ENCODE results near the gene AEBP1.

The AEBP1 gene

DNA sequence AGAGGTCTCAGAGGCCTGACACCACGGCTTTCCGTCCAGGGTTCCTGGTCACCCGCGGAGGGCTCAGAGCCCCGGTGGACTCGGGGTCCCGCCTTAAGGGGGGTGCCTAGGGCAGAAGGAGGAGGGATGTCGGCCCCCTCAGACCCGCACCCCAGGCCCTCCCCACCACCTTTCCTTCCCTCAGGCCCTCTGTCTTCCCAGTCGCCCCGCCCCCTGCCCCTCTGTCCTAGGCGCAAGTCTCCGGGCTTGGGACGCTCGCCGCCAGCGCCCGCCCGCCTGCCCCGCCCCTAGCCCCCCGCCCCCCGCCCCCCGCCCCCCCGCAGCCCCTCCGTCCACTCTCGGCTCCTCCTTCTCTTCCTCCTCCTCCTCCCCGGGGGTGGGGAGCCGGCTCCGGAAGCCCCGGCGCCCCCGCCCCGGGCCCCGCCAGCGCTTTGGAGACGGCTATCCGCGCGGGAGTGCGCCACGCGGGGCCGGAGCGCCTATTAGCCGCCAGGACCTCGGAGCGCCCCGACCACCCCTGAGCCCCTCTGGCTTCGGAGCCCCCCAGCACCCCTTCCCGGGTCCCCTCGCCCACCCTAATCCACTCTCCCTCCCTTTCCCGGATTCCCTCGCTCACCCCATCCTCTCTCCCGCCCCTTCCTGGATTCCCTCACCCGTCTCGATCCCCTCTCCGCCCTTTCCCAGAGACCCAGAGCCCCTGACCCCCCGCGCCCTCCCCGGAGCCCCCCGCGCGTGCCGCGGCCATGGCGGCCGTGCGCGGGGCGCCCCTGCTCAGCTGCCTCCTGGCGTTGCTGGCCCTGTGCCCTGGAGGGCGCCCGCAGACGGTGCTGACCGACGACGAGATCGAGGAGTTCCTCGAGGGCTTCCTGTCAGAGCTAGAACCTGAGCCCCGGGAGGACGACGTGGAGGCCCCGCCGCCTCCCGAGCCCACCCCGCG is at the start of gene AEBP1:
AEBP1 (plus strand) TSS at position 423 of the 937 bp plus-strand sequence; CDS start at position 744, 321 bp downstream.
- DNase-seq: peak; percentile 67

DNA sequence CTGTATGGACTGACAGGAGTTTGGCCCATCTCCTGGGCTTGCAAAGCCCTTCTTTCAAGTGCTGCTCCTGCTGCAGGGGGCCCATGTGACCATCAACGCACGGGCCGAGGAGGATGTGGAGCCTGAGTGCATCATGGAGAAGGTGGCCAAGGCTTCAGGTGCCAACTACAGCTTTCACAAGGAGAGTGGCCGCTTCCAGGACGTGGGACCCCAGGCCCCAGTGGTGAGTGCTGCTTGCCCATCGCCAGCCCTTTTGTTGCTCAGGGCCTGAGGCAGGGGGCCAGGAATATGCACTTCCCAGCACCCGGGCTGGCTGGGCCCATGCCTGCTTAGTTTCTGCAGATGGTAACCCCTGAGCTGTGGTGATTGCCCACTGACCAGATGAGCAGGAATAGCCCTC is 47.5 kb upstream of the AEBP1 start:
- no peak for DNase-seq

DNA sequence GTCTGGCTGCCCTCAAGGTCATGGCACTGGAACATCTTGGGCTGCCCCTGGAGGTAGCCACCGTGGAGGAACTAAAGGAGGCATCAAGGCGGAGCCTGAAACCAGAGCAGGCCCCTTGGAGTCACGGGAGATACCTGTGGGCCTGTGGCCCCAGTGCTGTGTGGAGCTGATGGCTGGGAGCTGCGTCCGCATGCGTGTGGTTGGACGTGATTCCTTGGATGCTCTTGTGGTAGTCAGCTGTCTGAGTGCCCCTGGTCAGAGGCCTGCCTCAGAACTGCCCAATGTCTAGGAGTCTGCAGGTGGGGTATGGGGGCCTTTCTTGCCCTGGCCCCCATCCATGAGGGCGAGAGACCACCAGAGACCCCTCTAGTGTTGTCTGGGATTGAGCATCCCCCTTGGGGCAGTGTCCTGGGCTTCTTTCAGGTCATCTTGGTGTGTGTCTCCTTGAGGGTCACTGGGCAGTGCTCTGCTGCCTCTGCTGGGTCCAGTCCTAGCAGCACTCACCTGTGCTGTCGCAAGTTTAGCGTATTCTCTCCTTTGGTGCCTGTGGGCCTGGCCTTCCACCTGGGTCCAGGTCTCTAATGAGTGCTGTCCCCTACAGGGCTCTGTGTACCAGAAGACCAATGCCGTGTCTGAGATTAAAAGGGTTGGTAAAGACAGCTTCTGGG is 46.8 kb upstream of the AEBP1 start:
- no peak for DNase-seq

DNA sequence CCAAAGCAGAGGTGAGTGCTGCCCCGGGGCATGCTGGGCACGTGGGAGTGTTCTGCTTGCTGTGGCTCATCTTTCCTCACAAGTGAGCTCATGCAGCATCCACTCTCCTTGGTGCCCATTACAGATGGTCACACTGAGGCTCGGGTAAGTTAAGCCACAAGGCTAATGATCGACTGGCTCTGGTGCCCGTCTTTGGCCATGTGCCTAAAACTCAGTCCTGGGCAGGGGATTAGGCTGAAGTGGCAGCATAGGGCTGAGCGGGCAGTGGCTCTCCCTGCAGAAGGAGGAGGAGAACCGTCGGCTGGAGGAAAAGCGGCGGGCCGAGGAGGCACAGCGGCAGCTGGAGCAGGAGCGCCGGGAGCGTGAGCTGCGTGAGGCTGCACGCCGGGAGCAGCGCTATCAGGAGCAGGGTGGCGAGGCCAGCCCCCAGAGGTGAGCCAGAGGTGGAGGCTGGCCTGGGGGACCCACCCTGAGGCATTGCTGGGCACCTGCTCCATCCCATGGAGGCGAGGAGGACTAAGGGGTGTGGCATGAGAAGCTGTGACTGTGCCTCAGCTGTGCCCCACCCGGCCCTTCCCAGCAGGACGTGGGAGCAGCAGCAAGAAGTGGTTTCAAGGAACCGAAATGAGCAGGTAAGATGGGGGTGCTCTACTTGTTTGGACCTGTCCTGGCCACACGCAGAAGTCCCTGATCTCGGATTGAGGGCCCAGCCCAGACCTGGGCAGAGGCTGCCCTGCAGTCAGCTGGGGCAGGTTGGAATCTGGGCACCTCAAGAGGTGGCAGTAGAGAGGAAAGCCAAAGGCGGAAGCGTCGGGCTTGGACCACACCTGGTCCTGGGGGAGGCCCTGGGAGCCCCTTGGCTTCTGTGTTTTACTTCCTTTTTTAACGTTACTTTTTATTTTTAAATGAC is 46.0 kb upstream of the AEBP1 start:
- no peak for DNase-seq

DNA sequence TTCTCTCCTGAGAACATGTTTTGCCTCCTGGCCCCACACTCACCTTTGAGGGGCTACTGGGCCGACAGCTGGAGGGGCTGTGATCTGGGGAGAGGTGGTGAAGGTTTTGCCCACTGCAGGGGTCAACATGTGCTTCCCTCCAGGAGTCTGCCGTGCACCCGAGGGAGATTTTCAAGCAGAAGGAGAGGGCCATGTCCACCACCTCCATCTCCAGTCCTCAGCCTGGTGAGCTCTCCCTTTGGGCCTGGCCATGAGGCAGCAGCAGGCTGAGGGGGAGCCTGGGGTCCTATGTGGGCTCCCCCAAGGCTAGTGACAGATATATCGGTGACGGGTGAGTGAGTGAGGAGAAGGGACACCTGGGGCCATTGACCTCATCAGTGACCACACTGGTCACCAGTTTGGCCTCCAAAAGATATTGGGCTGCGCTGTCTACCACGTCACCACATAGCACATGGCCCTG is 45.4 kb upstream of the AEBP1 start:
- no peak for DNase-seq

DNA sequence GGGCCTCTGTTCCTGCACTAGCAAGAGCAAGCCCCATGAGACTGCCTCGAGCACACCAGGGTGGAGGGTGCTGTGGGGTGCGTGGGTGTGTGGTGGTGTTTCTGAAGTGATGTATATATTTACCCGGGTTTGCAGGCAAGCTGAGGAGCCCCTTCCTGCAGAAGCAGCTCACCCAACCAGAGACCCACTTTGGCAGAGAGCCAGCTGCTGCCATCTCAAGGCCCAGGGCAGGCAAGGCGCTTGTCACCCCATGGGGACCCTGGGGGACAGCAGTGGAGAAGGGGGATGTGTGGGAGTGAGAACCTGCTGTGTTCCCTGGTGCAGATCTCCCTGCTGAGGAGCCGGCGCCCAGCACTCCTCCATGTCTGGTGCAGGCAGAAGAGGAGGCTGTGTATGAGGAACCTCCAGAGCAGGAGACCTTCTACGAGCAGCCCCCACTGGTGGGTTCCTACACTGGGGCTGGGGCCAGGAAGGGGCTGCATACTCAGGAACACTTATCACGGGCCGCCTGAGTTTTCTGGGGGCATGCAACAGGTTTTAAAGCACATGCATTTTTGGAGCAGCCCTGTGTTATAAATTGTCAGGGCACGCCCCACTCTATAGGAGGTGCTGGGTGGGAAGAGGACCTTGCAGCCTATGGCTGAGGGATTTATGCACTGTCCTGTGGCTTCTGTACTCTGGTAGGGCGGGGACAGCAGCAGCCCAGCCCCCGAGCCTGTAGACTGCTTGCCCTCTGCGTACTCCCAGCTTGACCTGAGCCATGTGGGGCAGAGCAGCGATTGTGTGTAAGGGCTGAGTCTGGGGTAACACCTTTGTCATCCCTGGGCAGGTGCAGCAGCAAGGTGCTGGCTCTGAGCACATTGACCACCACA is 44.7 kb upstream of the AEBP1 start:
- peak; percentile 73 for DNase-seq

DNA sequence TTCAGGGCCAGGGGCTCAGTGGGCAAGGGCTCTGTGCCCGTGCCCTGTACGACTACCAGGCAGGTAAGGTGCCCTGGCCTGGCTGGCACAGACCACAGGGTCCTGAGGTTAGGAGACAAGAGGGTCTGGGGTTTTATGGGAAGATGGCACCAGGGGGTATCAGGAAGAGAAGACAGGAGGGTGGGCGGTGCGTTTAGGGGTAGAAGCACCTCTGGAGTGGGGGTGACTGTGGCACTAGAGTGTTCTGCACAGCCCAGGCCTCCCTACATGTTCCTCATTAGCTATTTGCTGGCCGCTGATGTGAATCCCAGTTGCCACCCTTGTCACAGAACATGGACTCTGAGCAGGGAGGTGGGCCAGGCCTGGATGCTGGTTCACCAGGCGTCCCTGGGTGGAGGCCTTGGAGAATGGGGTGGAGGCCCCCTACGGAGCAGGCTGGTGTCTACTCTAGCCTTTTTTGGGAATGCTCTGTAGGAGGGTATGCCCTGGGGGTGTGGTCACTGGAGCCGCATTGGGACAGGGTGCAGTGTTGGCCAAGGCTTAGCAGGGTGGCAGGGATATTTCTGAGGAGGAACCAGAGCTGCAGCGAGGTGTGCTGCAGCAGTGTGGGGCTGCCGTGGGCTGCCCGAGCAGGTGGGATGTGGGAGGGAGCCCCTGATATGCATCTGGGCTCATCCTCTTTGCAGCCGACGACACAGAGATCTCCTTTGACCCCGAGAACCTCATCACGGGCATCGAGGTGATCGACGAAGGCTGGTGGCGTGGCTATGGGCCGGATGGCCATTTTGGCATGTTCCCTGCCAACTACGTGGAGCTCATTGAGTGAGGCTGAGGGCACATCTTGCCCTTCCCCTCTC is 43.8 kb upstream of the AEBP1 start:
- DNase-seq: no peak

DNA sequence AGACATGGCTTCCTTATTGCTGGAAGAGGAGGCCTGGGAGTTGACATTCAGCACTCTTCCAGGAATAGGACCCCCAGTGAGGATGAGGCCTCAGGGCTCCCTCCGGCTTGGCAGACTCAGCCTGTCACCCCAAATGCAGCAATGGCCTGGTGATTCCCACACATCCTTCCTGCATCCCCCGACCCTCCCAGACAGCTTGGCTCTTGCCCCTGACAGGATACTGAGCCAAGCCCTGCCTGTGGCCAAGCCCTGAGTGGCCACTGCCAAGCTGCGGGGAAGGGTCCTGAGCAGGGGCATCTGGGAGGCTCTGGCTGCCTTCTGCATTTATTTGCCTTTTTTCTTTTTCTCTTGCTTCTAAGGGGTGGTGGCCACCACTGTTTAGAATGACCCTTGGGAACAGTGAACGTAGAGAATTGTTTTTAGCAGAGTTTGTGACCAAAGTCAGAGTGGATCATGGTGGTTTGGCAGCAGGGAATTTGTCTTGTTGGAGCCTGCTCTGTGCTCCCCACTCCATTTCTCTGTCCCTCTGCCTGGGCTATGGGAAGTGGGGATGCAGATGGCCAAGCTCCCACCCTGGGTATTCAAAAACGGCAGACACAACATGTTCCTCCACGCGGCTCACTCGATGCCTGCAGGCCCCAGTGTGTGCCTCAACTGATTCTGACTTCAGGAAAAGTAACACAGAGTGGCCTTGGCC is 43.0 kb upstream of the AEBP1 start:
- DNase-seq: no peak

DNA sequence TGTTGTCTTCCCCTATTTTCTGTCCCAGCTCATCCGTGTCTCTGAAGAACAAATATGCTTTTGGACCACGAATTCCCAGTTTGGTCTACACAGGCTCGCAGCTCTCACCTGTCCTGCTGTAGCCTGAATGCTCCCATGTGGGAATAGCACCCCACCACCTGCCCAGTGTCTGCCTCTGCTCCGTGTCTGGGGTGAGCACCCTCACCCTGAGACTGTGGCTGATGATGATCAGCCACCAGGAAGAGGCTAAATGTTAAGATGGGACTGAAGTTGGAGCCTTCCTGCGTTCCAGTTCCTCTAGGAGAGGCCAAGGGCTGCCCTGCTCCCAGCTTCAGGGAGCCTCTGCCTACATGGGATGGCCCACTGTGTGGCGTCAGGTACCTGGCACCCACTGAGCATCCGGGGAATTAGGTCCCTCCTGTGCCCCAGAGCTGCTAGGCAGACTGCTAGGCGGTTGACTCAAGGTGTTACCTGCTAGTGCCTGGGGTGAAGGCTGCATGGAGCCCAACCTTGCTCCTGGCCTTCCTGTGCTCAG is 42.4 kb upstream of the AEBP1 start:
- DNase-seq: no peak

DNA sequence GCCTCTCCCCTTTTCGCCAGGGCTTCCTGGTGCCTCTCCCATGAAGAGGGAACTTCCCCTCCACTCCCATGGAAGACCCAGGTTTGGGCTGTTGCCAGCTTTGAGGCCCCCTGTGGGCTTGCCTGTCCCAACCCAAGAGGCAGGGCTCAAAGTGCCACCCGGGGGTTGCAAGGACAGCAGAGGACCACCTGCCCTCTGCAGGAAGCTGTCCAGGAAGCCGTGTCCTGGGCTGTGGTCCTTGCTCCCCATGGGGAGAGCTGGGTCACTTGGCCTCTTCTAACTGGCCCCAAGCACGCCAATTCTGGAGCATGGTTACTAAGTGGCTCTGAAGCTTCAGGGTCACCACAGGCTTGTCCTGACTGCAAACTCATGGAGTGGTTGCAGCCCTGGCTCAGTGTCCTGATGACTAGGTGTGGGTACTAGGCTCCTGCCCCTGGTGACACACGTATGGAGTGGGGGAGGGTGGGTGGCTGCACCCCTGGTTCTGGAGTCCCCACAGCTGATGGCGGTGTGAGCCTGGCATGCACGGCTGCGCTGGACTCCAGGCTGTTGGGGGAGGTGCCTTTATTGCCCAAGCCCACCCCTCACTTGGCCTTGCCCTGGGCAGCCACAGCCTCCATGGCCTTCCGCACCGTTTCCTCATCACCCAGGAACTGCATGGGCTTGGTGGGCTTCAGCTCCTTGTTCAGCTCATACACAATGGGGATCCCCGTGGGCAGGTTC is 41.8 kb upstream of the AEBP1 start:
- DNase-seq: no peak

DNA sequence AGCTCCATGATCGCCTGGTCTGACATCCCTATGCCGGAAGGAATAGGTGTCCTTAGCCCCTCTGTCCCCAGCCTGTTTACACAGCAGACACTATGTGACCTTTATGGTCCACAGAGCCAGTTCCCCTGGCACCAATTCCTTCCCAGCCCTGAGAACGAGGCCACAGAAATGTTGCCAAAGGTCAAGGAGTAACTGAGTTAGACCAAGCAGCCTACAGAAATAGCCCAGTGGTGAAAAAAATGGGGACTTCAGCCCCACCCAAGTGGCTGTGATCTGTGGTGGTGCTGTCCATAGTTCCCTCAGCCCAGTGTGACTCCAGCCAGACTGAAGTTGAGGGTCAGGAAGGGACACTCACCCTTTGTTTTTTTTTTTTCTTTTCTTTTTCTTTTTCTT is 41.2 kb upstream of the AEBP1 start:
- DNase-seq: no peak

DNA sequence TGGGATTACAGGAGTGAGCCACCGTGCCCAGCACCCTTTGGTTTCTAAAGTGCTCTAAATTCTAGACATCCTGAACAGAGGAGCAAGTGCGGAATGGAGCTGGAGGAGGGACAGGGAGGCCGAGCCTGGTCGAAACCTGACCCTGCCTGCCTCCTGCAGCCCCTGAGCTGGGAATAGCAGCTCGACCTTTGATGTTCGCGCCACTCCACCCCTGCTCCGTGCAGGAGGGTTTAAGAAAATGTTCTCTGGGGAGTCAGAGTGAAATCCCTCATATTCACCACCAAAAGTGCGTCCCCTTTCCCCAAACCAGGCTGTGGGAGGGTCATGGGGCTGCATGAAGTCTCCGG is 40.6 kb upstream of the AEBP1 start:
- no peak for DNase-seq

DNA sequence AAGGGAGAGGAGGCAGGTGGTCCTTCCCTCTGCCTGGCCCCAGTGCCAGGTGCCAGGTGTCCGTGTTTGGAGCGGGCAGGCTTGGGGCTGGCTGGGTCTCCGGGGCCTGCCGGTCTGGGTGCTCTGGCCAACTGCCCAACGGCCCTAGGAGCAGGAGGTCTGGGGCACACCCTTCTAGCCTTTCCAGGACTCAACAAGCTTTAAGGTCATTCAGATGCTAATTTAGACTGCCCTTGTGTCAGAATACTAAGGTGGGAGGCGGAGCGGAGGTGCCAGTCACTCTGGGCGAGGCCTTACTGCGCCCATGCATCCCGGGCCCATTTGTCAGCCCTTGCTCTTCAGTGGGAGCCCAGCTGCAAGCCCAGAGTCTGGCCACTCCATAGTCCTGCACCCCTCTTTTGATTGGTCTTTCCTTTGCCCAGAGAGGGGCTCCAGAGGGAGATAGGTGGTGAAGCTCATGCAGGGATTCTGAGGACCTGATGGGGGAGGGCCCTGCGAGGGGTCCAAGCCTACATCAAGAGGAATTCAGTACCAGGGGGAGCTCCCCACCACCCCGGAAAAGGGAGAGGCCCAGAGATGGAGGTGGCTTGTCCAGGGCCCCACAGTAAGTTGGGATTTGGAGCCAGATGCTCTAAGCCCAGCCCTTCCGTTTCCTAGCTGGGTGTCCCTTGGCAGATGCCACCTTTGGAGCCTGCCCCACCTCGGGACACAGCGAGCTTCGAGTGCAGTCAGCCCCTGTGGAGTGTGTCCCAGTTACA is 40.1 kb upstream of the AEBP1 start:
- DNase-seq: no peak

DNA sequence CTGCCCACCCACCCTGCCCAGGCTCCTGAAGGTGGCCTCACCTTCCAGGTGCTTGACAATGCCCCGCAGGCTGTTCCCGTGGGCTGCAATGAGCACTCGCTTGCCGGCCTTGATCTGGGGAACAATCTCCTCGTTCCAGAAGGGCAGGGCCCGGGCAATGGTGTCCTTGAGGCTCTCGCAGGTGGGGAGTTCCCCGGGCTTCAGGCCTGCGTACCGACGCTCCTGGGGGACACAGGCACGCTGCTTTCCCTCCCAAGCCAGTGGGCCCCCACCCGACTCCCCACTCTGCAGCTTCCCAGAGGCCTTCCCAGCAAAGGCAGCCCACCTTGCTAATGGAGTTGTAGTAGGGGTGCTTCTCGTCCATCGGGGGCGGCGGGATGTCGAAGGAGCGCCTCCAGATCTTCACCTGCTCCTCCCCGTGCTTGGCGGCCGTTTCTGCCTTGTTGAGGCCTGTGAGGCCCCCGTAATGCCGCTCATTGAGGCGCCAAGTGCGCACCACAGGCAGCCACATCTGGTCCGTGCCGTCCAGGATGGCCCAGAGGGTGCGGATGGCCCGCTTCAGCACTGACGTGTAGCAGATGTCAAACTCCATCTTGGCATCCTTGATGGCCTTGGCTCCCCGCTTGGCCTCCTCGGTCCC is 39.2 kb upstream of the AEBP1 start:
- DNase-seq: peak; percentile 71

DNA sequence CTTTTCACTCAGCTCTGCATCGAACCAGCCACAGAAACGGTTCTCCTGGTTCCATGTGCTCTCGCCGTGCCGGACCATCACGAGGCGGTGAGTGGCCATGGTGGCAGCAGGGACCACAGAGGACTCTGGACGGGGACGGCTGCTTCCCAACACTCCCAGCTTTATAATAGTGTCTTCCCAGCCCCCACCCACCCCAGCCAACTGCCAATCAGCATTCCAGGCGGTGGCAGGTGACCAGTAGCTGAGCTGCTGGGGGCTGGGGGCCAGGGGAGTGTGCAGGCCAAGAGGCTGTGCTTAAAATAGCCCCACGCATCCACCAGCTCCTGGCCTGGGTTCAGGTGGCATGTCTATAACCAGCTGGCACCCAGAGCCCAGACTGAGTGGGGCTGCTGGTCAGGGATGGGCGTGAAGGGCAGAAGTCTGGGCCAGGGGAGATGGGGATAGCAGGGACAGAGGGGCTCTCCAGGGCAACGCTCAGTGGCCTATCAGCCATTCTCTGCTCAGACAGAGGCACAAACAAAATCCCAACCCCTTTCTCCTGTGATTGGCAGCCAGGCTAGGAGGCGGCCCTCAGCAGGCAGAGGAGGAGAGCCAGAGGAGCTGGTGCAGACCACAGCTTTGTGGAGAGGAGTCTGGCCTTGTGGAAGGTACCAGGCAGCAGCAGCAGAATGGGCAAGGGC is 38.6 kb upstream of the AEBP1 start, which contains the start of gene PGAM2:
PGAM2 (minus strand) TSS at position 137 of the 680 bp plus-strand sequence; CDS start at position 99, 38 bp downstream.
- peak; percentile 71 for DNase-seq

DNA sequence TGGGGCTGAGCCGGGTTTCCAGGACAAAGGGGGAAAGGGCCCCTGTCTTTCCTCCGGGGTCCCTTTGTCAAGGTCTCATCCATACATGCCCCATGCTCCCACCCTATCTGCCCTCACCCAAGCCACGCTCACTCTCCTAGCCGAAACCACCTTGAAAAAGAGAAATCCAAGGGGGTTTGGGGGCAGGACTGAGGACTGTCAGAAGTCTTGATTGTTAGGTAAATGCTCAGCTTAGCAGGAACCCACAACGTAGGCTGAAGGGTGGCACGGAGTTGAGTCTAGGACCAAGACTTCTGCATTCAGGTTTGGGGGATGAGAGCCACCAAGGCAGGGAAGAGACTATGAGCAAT is 38.1 kb upstream of the AEBP1 start:
- no peak for DNase-seq

DNA sequence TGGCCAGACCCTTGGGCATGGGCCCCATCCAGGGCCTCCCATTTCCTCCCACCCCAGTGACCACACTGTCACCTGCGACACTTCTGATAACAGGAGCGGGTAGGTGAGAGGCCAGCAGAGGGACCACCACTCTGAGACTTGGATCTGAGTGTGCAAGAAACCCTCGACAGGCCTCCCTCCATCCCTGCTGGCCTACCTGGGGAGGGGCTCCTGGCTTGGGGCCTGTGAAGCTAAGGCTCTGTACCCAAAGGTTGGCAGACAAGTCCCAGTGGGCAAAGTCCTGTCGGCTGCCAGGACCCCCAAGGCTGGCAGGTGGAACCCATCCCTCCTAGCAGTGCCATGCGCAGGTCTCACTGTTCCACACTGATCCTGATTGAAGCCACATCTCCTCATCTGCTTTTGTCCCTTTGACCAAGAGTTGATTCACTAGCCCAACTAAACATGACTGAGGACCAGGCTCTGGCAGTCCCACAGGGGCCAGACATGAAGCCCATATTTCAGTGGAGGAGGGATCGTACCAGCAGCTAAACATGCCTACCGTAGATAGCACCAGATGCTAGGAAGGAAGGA is 37.6 kb upstream of the AEBP1 start:
- peak; percentile 70 for DNase-seq

All from activated CD8-positive, alpha-beta memory T cell treated with anti-CD3 and anti-CD28 coated beads for 24 hours (primary cell).